Fibroblast of skin of right quadriceps (primary cell): Measurements from ENCODE around the gene SPINK9.
"Not testable (repeated sequence)": the region's sequence is repeated elsewhere in the genome, so short reads cannot be mapped to it uniquely, and the experiment has no call there.

Experiments
- DNase-seq: peaks from one replicate; pipeline ENCODE4 v3.0.0-alpha.2; 2013

Gene SPINK9

GRCh38 chr5:148335259-148335658 lies at the start of gene SPINK9:
Gene SPINK9 (plus strand): TSS chr5:148335559. CDS start chr5:148335614, 55 bp downstream.
- no peak for DNase-seq

GRCh38 chr5:148290271-148291195 lies 44.8 kb upstream of the SPINK9 start:
- no peak for DNase-seq

- DNase-seq, result no peak
Observed at GRCh38 chr5:148297731-148298130, 37.6 kb upstream of the SPINK9 start.

GRCh38 chr5:148306446-148306845 lies 28.9 kb upstream of the SPINK9 start:
- DNase-seq, result no peak

- DNase-seq, result no peak
Observed at GRCh38 chr5:148309019-148309418, 26.3 kb upstream of the SPINK9 start.

GRCh38 chr5:148309746-148310145 lies 25.6 kb upstream of the SPINK9 start:
- no peak for DNase-seq

- no peak for DNase-seq
Observed at GRCh38 chr5:148311484-148311883, 23.9 kb upstream of the SPINK9 start.

- no peak for DNase-seq
Observed at GRCh38 chr5:148312153-148312552, 23.2 kb upstream of the SPINK9 start, which contains the start of gene SPINK7. Gene SPINK7 (plus strand): TSS chr5:148312423. CDS start chr5:148312484, 61 bp downstream.

GRCh38 chr5:148314187-148314586 lies 21.2 kb upstream of the SPINK9 start:
- no peak for DNase-seq

- no peak for DNase-seq
Observed at GRCh38 chr5:148314731-148315130, 20.6 kb upstream of the SPINK9 start.

- DNase-seq, result not testable (repeated sequence)
Observed at GRCh38 chr5:148320011-148320963, 15.1 kb upstream of the SPINK9 start.

GRCh38 chr5:148333262-148333849 lies 2.0 kb upstream of the SPINK9 start:
- no peak for DNase-seq

- no peak for DNase-seq
Observed at GRCh38 chr5:148336704-148337435, 1.5 kb downstream of the SPINK9 start.

- DNase-seq, result no peak
Observed at GRCh38 chr5:148342371-148343045, 7.1 kb downstream of the SPINK9 start.

GRCh38 chr5:148343046-148343407 lies 7.7 kb downstream of the SPINK9 start:
- DNase-seq, result no peak

- DNase-seq, result no peak
Observed at GRCh38 chr5:148343603-148344487, 8.5 kb downstream of the SPINK9 start.

- no peak for DNase-seq
Observed at GRCh38 chr5:148347706-148348105, 12.3 kb downstream of the SPINK9 start.

- no peak for DNase-seq
Observed at GRCh38 chr5:148352696-148353095, 17.3 kb downstream of the SPINK9 start.

GRCh38 chr5:148353634-148354033 lies 18.3 kb downstream of the SPINK9 start:
- no peak for DNase-seq

- DNase-seq, result no peak
Observed at GRCh38 chr5:148364343-148364742, 29.0 kb downstream of the SPINK9 start.

GRCh38 chr5:148368299-148368698 lies 32.9 kb downstream of the SPINK9 start:
- no peak for DNase-seq
